ENCODE results near the gene ZNF738.

GRCh38 chr19:21398851-21399250 is 40.1 kb downstream of the ZNF738 start:
- no peak for TF ChIP-seq POLR2A (IDR thresholded peaks at IDR 0.05; ENCODE audit: low read depth, low read length)
- no peak for TF ChIP-seq POLR2AphosphoS5 (IDR thresholded peaks at IDR 0.05; ENCODE audit: low read depth, low read length)
- TF ChIP-seq TAF1 (IDR thresholded peaks at IDR 0.05; ENCODE audit: borderline replicate concordance, low read depth, low read length): no peak

All from GM12892 (cell line).